NCI-H2081 (cell line): ENCODE data around the gene GNA14.
"Not testable (repeated sequence)": the region's sequence is repeated elsewhere in the genome, so short reads cannot be mapped to it uniquely, and the experiment has no call there.

Source experiments
- DNase-seq, 2 experiments: peaks; one replicate each; lab custom pipeline; 2025; lab: John Stamatoyannopoulos, UW

Gene GNA14

DNA sequence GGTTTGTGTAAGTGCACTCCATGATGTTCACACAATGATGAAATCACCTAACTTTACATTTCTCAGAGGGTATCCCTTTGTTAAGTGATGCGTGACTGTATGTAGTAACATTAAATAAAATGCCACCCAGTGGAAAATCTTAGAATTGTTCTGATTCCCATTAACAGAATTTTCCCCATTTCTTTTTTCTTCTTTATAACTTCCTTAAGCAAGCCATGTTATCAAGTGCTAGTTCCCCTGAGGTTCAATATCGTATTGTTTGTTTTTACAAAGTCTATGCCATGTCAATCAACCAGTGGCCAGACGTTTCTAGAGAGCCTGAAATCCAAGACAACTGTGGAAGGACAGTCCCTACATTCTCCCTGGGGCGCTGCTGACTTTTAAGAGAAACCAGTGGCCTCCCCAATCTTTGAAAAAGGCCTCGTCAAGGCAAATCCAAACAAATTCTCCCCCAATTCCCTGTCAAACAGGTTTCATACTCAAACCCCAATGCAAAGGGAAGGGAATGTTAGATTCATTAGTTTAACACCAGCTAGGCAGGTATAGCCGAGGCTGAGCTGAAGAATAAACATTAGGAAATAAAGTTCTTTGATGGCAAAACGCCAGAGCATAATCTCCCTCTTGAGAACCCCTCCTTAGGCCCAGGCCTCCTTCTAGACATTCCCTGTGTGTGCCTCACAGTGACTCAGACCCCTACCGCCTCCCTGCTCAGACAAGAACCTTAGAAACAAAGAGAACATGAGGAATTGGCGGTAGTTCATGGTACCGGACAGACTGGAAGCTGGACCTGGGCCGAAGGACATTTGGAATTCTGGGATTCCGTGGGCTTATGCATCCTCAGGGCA lies 198.7 kb downstream of the GNA14 start:
- DNase-seq, result no peak

DNA sequence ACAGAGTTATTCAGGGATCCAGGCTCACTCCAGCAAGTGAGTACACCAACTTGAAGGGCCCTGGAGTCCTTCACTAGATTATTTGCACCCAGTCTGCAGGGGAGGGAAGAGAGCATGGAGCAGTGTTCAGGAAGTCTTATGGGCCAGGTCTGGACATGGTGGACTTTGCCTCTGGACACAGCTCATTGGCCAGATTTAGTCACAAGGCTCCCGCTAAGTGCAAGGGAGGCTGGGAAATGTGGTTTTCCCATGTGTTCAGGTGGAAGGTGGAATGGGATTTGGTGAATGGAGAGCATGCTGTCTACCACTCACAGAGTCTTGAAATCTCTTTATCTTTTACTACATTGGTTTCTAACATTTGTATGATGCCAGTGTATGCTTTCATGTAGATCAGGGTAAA lies 200.5 kb downstream of the GNA14 start:
- DNase-seq, result no peak

DNA sequence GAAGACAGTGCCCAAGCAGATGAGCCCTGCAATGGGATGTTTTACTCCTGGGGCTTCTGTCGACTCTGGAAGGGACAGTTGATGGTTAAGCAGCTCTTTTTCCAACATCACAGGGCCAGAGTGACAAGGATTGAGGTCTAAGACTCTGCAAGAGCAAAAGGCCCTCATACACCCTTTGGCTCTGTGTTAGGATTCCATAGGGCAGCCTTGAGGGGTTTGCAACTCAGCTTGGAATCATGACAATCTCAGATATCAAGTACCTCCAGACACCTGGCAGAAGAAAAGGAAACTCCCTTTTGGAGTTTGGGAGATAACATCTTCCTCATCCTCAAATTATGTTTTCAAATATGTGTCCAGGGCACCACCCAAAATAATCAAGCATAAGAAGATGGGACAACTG lies 205.7 kb downstream of the GNA14 start:
- DNase-seq, result no peak

DNA sequence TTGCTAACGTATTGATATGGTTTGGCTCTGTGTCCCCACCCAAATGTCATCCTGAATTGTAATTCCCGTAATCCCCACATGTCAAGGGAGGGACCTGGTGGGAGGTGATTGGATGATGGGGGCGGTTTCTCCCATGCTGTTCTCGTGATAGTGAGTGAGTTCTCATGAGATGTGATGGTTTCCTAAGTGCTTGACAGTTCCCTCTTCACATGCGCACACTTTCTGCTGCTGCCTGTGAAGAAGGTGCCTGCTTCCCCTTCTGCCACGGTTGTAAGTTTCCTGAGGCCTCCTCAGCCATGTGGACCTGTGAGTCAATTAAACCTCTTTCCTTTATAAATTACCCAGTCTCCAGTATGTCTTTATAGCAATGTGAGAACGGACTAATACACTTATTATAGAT lies 207.0 kb downstream of the GNA14 start:
- DNase-seq, result not testable (repeated sequence)

DNA sequence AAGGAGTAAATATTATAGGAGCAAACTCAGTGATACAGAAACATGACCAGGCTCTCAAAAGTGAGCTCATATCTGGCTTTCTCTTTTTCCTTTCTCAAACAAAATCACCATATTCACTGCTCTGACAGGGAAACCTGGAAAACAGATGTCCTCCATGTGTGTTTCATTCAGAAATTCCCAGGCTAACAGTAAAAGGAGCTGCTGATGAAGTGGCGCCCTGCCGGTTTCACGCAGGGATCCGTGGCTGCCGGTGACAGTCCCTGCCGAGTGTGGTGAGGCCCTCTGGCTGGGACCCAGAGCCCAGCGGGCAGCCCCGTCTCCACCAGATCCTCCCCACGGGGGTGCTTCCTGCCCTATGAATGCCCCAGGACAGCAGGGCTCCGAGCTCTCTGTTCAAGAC lies 208.1 kb downstream of the GNA14 start:
- peak; percentile 95 to 98 for DNase-seq

DNA sequence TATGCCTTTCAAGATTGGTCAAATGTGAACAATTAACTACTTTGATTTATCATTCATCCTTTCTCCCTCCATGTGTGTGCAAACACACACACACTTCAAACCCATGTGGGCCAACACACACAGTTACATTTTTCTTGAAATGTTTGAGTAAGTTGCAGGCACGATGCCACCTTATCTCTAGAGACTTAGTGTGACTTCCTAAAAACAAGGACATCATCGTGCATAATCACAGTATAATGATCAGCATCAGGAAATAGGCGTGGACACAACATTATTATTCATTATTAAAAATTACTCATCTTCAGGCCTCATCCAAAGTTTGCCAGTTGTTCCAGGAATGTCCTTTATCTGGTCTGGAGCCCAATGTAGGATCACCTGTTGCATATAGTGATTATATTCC lies 209.5 kb downstream of the GNA14 start:
- DNase-seq, result no peak

DNA sequence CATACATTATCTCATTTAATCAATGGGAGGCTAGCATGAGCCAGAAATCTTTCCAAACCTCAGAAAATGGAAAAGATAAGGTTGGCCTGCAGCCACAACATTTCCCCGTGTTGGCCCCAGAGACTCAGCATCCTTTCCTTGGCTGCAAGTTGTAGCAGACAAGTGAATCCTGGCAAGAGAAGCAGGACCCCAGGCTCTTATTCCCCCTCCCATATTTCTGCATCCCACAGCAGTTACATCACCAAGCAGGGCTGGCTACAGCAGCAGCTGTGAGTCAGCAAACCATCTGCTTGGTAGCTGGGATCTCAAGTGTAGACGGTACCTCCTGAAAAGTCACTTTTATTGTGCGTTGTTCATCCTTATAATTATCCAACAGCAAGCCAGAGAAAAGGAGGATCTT lies 212.4 kb downstream of the GNA14 start:
- DNase-seq, result no peak

DNA sequence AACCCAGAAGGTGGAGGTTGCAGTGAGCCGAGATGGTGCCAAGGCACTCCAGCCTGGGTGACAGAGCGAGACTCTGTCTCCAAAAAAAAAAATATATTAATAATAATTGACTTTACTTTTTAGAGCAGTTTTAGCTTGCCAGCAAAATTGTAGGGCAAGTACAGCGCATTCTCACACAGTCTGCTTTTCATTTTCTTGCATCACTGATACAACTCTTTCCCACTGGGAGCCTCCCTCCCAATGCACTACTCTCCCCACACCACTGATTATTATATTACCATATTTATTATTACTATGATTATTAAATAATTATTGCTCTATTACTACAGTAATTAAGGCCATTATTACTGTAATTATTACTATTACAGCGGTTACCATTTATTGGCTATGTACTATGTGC lies 212.8 kb downstream of the GNA14 start:
- DNase-seq, result no peak

DNA sequence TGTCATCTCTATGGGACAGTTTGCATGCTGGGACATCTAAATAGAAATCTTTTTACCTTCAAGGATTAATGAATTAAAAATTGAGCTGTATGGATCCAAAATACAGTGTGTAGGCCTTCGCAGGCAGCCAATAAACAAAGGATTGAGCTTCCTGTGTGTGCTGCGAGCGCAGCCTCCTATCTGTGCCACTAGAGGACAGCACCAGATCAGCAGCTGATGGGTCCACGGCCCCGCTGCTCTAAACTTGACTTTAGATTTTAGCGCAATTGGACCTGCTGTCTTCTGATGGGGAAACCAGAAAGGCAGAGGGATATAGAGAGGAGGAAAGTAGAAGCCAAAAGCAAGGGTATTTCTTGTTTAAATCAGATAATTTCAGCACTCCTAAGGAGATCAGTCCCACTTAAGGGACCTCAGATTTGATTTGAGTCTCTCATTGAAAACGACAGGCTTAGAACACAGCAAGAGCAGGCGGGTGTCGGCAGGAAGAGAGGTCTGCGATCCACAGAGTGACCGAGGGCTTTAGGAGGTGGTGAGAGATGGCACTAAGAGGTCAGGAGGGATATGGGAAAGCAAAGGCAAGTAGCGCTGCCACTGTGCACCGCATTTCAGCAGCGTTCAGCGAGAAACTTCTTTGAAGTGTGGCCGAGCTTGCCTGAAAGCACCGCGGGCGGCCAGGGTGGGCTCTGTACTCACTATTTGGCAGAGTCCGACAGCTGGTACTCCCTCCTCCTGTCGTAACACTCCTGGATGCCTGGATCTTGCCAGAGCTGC lies 214.3 kb downstream of the GNA14 start:
- peak; percentile 65 to 67 for DNase-seq

DNA sequence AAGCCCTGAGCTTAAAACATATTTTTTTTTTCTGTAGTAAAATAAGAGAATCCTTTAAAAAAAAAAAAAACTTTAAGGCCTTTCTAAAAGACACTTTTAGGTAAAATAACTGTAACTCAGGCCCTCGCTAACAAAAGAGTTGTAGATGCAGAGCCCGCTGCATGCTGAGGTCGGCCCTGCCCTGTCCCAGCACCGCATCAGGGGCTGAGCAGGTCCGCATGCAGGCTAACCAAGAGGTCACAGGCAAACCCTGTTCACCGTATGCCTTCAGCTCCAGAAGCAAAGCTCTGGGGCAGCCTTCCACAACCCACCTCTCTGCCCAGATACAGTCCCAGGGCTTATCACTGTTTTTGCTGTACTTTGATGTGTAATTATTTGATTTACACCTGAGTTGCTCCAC lies 216.1 kb downstream of the GNA14 start:
- no peak for DNase-seq

DNA sequence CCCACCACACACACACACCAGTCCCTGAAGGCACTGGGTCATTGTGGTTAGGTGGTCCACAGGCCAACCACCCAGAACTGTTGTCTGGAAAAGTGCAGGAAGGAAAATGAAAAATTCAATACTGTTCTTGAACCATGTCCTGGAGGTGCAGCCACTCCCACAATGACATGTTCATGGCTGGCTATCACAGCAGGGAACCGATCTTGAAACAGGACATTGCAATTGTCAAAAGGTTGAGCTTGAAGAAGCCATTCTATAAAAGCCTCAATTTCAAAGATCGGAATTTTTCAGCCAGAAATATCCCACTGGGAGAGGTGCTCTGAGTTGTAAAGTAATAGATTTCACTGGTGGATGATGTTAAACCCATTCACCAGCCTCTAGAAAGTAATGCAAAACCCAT lies 218.2 kb downstream of the GNA14 start:
- no peak for DNase-seq

DNA sequence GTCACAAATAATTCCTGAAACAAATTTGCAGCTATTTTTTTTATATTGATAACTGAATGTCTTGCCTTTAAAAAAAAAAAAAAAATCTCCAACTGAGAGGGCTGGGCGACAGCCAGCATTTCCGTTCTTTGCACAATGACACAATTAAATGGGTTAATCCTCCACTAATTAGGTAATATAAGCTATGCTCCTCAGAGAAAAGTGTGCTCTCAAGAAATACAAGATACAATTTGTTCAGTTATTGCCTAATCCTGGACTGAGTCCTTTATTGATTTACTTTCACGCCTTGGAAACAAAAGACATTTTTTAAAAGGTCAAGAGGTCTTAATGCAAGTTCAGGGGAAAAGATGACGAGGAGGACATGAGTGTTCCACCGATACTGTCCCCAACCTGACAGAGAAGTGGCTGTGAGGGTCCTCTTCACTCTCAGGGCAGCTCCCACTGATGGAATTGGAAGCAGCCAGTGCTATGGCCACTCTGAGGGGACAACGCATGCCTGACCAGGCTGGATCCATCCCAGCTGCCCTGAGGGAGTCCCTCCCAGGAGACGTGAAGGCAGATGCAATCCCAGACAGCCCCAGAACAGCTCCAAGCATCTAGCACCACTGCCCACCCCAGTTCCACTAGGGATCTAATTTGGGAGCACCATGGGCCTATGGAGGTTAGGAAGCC lies 220.7 kb downstream of the GNA14 start:
- no peak for DNase-seq

DNA sequence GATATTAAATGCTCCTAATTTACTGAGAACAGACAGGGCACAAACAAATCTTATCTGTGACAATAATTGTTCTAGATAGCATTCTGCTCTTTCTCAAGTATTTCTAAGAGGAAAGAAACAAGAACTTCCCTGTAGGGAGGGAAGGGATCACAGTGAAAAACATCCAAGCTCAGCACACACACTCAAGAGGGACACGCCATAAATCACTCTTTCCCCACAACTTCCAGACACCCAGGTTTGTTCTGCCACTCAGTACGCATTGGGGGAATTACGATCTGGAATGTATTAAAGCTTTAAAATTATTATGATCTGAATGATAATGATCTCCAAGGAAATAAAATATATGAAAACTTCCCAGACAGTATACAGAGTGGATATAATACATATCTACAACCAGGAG lies 221.4 kb downstream of the GNA14 start:
- DNase-seq, result no peak

DNA sequence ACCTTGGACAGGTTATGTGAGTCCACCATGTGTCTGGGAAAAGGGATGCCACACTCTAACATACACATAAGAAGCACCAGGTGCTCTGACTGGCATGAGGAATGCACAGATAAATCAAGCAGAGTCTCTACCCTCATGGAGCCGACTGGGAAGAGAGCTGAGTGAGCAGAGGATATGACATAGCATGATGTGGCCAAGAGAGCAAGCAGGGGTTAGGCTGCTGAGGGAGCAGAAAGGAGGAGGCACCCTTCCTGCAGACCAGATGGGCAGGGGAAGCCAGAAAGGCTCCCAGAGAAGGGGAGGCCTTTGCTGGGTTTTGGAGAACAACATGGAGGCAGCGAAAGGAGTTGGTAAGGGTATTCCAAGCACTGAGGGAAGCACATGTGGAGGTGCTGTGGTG lies 223.1 kb downstream of the GNA14 start:
- no peak for DNase-seq

DNA sequence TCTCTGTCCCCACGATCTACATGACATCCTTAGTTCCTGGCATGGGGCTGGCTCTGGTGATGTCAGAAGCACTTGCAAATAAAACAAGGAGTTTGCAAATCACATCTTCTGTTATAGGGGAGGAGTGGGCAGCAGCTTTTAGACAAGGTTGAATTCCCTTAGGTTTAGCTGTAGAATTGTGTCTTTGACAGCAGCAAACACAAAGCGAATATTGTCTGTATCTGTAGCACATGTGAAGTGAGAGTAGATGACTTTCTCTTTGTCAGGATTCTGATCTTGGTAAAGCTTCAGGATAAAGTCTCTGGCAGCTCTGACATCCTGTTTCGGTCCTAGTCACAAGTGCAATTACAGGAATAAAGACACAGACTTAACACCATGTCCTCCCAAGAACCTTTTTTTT lies 224.3 kb downstream of the GNA14 start:
- DNase-seq, result no peak

DNA sequence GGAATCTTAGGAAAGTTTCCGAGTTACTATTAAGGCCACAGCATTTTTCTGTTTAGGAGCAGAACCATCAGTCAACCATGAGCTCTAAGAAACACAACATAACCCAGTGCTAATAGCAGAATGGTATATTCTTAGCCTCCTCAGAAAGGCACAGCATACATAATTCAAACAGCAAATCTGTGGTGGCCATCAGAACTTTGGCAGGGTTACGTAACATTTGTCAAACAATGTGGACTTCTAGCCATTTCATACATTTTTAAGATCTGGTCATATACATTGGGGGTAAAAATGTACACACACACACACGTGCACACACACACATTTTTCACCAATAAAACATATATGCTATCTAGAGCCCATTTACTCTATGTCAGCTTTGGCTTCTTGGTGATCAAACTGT lies 225.2 kb downstream of the GNA14 start:
- DNase-seq, result no peak

DNA sequence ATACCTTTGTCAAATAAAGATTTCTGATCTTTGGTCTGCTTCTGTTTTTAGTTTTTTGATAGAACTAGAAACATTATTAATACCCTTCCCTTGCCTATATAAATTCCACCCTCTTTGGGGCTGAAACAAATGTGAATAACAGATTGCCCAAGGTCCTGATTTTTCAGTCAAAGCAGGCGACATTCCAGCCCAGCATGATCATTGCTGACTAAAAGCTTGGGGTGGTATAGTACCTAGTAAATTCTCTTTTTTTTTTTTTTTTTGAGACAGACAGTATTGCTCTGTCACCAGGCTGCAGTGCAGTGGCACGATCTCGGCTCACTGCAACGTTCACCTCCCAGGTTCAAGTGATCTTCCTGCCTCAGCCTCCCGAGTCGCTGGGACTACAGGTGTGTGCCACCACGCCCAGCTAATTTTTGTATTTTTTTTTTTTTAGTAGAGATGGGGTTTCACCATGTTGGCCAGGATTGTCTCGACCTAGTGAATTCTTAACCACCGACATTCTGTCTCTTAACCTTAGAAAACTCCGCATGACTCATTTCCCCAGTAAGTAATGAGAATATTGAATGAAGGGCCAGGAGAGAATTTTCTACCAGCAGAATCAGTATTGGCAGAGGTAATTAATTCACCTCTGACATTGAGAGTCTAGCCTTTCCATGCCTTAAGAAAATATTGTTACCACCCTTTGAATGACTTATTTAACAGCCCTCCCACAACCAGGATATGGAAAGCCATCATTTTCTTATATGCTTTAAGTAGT lies 226.4 kb downstream of the GNA14 start:
- DNase-seq, result no peak

DNA sequence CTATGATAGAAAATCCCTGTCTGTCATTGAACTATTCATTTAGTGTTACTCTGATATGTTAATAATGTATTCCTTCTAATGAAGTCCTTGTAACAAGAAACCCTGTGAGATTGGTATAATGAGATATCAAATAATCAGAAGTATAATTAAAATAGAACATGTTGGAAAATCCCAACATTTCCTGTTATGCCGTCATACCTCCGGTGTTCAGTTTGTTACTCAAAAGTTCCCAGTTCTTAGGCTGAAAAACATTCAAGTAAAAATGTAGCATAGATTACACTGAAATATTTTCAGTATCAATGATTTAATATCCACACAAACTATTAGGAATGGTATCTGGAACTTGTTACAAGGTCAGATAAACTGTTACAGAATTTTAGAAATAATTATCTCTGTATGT lies 227.5 kb downstream of the GNA14 start:
- no peak for DNase-seq

DNA sequence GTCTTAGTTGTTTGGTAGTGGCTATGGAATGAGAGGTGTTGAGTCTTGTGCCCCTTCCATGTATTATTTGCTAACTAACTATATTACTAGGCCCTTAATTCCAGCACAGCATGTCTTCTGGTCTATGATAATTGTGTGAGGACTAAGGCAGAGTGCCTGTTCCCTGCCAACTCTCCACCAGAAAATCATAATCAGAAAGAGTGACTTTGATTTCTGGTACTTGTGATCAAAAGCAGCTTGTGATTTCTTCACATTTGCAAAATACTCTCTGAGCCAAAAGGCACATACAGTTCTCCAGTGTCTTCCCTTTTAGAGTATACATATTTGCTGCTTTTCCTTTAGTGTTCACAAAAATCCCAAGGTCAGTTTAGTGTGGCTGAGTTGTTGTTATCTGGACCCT lies 229.9 kb downstream of the GNA14 start:
- no peak for DNase-seq

DNA sequence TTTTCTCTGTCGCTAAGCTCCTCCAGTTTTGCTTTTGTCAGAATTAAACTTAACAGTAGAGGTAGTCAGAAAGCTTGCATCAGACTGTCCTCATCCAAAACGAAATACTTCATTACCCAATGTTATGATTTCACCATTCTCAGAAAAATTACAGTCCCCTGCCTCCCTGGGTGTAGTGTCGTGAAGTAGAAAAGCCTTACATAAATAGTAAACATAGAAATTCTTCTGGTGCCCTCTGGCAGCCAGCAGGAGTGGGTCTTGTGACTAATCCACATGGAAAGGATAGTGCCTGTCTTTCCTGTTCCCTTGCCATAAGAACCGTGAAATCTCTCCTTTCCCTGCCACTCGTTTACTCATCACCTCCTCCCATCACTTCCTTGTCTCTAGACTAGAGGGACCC lies 230.6 kb downstream of the GNA14 start:
- no peak for DNase-seq

DNA sequence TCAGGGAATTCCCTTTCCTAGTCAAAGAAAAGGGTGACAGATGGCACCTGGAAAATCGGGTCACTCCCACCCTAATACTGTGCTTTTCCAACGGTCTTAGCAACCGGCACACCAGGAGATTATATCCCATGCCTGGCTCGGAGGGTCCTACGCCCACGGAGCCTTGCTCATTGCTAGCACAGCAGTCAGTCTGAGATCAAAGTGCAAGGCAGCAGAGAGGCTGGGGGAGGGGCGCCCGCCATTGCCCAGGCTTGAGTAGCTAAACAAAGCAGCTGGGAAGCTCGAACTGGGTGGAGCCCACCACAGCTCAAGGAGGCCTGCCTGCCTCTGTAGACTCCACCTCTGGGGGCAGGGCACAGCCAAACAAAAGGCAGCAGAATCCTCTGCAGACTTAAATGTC lies 239.6 kb downstream of the GNA14 start:
- DNase-seq, result not testable (repeated sequence)

DNA sequence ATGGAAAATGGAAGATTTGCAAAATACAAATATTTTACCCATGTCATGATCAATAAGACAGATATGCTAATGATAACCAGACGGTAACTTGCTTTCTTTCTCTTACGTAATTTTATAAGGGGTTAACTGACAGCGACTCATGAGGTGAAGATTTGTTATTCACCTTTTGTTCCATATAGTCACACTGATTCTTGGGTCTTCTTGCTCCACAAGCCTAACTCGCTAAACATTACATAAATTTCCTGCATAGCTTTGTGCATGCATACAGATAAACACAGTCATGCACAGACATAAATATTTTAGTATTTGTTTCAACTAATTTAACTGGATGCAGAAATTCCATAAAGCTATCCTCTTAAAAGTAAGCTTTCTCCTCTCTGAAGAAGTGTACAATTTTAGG lies 244.9 kb downstream of the GNA14 start:
- no peak for DNase-seq
